HuH-7 (cell line): ENCODE data around the gene CDH23.

ENCODE experiments used
- DNase-seq: peaks from one replicate; pipeline ENCODE4 v3.0.0; 2011; ENCODE audit warnings: low spot score

Gene CDH23

DNA sequence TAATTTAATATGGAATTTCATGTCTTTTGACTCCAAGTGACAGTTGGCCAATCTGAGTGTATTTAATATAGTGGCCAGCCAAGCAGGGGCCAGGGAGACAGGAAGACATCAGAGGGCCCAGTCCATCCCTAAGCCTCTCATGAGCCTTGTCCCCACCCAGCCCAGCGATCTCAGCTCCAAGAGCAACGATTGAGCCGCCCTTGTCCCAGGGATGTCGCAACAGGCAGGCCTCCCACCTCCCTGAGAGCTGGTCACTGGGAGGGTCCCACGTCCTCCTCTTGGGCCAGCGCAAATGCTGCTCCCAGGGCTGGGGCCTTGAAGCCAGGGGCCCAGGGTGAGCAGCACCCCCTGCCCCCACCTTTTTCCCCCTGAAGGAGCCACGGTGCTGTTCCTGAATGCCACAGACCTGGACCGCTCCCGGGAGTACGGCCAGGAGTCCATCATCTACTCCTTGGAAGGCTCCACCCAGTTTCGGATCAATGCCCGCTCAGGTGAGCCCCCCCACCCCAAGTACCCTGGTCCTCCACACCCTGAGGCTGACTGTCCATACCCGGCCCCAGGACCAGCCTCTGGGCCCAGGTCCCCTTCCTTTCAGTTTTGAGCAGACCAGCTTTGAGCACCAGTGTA, 293.5 kb downstream of the CDH23 start:
- DNase-seq: no peak

DNA sequence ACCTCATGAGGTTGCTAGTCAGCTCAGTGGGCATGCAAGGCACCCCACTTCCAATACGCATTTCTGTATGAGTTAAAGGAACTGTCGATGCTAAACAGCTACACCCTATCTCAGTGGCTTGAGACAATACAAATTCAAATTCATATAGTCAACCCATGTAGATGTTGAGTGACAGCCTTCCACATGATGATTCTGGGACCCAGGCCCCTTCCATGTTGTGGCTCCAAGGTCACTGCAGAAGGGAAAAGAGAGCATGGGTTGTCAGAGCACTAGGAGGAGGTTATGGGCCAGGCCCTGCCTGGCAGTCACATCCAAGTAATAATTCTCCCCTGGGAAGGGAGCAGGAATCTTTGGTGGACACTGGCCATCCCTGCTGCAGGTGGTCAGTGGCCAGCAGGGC, 294.7 kb downstream of the CDH23 start:
- no peak for DNase-seq

DNA sequence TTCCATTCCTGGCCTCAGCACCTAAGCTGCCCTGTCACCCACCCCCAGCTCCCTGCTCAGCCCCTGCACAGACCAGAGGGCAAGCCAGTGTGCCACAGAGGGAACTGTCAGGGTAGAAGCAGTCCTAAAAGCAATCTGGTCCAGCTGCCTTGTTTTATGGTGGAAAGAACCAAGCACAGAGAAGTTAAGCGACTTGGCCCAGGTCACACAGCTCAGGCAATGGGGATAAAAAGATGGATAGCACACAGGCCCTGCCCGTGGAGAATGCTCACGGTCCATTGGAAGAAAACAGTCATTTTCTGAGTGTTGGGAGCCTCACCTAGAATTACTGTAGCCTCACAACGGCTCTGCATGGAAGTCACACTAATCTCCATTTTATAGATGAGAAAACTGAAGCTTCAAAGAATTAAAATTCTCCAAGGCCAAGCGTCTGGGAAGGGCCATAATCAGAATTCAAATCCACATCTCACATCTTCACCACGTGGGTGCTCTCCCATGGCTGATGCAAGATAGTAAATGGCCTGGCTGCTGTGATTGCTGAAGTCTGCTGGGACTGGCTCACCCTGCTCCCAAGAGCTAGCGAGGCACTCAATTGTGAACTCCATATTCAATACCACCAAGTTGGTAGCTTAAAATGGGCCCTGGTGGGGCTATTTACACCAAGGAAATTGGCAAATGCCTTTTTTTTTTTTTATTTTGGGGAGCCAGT, 296.0 kb downstream of the CDH23 start:
- no peak for DNase-seq

DNA sequence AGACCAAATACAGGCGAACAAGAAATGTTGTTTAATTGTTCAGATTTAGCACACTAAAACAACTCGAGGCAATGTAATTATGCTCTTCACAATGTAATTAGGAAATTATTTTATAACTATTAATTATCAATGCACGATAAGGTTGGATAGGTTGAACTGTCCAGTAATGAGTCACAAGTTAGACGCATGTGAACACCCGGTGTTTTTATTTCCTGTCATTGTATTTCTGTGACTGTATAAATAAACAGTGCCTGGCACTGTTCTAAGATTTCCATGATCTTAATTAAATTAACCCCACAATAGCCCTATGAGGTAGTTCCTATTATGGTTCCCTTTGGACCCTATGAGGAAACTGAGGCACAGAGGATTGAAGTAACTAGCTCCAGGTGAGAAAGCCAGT, 296.7 kb downstream of the CDH23 start:
- no peak for DNase-seq

DNA sequence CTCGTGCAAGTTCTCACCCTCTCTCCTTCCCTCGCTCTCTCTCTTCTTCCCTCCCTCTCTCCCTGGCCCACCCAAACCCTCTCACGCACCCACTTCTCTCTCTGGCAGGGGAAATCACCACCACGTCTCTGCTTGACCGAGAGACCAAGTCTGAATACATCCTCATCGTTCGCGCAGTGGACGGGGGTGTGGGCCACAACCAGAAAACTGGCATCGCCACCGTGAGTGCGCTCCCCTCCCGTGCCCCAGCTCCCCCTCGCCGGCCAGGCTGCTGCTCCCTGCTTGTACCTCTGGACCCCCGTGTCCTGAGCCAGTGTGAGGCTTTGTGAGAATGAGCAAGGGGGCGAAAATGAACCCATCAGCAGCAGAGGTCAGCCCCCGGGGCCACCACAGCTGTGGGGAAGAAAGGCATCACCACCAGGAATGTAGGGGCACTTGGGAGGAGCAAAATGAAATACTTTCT, 297.4 kb downstream of the CDH23 start:
- DNase-seq: no peak

DNA sequence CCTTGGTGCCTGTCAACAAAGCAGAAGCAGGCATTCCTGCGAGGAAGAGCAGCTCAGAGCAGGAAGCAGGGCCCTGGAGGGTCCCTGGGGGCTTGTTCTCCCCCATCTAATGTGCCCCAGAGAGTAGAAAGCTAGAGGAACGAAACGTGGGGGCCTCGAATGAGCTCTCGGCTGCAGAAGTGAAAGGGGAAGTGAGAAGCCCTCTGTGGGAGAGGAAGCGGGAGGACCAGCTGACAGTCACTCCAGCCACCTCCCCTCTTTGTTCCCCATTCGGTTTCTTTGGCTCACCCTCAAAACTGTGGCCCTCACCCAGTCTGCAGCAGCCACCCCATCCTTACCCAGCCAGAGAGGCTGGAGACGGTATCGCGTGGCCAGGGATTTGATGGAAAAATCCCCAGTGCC, 297.8 kb downstream of the CDH23 start:
- DNase-seq: no peak

DNA sequence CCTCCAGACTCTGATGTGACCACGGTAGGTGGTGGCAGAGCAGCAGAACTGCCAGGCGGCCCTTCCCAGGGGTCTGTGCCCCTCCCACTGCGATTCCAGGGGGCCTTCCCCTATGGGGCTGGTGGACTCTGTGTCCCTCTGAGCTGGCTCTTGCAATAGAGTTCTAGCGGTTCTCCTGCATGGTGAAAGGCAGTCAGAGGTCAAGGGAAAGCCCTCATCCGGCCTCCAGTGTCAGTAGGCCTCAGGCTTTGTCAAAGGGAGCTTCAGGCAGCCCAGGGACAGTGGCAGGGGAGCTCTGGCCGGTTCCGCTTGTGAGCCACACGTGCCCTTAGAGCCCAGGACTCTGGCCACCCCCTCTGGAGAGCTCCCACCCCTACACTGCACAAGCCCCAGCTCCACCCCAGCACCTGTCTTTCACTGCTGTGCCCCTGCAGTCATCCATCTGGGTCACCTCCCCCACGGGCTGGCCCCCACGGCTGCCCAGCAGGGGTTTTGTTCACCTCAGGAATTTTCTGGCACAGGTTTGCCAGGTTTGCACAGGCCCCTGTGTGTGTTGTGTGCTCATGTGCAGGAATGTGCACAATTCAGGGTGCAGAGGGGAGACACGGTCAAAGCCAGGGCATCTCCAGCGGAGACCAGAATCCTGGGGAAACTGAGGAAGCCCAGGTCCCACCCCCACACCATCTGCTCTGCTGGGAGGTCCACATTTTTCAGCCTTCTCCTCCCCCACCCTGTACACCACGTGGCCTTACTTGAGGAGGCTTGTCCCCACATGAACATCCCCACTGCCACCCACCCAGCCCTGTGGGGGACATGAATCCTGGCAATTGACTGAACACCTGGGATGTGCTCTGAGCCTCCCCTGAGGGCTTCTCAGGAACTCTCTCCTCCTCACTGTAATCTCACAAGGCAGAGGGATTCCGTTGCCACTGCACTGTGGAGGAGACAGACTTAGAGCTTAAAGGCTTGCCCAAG, 299.1 kb downstream of the CDH23 start:
- no peak for DNase-seq

DNA sequence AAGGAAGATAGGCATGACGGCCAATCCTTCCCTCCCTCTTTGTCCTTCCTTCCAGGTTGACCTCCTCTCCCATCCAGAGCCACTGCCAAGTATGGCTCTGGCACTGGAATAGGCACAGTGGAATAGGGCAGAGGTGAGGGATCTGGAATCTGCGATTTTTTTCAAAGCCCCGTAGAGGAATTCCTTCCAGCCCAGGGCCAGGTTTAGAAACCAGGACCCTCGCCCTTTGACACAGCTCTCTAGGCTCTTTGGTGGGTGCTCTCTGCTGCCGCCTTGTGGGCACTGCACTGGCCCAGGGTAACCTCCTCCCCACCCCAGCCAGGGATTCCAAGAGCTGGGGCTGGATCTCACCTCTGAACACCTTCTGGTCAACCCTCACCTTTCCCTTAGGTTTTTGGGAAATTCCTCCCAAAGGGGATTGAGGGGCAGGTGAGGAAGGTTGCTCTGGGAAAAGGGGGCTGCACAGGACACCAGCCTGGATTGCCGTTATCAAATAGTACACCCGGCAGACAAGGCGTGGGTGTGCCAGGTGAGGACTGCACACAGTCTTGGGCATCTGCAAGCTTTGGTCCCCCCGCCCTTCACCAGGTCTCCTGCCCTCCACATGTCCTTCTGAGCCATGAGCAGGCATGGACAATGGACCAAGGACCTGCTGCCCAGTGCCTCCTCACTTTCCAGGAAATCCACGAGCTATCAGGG, 300.1 kb downstream of the CDH23 start:
- peak; percentile 92 for DNase-seq

DNA sequence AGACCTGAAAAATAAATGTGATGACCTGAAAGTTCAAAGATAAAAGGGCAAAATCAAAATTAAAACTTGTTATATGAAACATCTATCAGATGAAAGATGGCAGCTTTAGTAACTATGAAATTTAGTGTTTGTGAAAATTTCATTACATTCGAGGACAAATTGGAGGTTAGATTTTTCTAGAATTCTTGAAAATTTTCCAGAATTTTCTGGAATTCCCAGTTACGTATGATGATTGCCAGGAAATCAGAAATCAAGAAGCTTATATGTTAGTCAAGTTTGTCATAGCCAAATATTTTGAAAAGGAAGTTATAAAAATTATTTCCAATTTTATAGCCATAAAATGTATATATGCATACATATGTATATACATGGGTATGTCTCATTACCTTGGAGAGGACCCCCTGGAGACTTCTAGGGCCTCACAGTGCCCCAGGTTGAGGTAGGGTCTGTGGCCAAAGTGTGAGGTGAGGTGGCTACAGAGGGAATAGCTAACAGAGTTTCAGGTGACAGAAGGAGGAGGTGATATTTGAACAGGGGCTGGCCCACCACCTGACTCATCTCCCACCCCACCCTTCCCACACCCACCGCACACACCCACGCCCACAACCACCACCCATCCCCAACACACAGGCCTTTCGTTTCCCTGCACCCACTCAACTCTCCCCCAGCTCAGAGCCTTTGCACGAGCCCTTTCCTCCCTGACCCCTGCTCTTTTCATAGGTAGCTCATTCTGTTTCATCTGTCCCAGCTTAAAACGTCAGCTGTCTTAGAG, 301.4 kb downstream of the CDH23 start:
- no peak for DNase-seq

DNA sequence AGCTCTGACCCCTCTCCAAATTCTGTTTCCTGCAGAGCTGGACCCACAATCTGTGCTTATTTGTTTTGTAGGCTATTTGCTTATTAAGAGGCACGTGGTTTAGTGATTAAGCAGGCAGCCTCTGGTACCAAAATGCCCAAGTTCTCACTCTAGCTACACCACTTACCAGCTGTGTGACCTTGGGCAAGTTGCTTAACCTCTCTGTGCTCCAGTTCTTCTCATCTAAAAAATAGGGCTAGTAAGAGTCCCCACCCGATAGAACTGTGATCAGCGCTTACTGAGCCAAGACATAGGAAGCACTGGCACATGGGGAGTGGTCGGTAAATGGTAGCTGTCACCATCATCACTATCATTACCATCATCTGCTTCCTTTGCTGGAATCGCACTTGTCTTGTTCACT, 302.0 kb downstream of the CDH23 start:
- no peak for DNase-seq

DNA sequence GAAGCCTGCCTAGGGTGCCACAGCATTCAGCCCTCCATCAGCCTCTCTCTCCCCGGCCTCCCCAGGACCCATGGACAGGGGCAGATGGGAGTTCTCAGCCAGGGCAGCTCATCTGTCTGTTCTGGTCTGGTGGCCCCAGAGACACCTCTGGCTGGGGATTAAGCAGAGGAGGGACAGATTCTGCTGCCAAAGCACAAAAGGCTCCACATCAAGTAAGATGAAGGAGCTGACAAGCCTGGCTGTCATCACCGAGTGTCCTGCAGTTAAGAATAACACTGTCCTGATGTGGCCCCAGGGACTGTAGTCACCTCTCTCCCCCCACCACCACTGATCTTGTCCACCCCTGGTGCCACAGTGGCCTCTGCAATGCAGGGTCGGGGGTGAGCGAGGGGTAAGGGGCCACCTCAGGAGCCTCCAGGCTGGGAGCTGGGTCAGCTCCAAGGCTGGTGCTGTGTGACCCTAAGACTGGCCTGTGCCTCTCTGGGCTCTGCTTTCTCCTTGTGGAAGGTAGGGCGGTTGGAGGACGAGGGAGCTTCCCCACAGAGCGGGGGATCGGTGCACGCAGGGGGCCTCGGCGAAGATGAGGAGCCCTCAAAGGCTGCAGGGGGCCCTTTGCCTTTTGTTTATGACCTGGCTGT, 304.1 kb downstream of the CDH23 start:
- no peak for DNase-seq

DNA sequence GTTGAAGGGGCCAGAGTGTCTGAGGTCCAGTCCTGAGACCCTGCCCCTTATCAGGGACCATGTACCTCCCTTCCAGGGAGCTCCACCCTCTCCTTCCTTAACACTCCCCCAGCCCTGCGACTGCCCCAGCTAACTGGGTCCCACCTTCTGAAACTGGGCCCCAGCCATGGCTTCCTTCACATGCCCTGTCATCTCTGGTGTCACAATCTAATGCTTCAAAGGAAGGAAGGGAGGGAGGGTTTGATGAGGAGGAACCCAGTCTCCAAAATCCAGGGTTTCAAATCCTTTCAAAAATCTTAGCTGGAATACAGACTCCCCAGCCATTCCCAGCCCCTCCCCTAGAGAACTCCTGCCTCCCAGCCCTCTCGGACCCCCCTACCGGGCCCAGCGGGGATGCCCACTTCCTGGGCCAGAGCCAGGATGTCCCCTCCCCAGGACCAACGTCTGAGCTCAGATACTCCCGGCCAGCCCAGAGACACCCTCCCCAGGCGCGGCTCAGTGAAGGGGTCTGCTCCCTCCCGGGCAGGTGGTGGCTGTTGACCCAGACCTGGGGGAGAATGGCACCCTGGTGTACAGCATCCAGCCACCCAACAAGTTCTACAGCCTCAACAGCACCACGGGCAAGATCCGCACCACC, 304.9 kb downstream of the CDH23 start:
- DNase-seq: no peak

DNA sequence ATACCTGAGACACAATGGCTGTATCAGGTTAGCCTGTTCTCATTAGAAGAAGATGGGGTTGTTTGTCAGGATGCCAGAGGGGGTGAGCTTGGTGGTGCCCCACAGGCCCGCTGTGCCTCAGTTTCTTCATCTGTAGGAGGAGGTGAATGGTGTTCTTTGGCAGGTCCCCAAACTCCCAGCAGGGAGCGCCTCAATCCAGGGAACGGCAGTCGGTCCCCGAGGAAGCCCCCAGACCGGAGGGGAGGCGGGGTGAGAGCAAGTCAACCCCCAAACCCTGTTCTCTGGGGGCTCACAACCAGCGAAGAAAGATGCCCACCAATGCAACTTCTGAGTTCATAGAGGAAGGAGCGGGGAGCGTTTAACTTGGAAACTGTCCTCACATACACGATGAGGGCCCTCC, 306.9 kb downstream of the CDH23 start:
- no peak for DNase-seq

DNA sequence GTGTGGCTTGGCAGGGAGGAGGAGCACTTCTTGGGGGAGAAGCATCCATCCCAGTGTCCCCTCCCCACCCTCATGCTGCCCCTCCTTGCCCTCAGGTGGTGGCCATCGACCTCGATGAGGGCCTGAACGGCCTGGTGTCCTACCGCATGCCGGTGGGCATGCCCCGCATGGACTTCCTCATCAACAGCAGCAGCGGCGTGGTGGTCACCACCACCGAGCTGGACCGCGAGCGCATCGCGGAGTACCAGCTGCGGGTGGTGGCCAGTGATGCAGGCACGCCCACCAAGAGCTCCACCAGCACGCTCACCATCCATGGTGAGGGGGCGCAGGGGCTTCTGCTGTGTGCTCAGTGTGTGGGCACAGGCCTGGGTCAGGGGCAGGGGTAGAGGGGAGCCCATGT, 308.1 kb downstream of the CDH23 start:
- no peak for DNase-seq

DNA sequence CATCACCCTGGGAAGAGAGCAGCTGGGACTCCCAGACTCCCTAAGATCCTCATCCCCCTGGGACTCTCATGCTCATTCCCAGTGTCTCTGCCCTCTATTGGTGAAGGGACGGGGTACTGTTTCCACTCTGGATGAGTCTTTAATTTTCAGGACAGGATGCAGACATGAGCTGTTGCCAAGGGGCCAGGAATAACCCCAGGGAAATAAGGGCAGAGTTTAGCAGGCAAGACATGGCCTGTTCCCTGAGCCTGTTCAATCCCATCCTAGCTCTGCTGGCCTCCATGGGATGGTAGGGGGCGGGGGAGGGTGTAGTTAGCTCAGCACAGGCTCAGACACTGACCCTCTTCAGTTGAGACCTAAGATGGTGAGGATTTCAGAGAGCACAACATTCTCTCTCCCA, 308.9 kb downstream of the CDH23 start:
- DNase-seq: no peak

DNA sequence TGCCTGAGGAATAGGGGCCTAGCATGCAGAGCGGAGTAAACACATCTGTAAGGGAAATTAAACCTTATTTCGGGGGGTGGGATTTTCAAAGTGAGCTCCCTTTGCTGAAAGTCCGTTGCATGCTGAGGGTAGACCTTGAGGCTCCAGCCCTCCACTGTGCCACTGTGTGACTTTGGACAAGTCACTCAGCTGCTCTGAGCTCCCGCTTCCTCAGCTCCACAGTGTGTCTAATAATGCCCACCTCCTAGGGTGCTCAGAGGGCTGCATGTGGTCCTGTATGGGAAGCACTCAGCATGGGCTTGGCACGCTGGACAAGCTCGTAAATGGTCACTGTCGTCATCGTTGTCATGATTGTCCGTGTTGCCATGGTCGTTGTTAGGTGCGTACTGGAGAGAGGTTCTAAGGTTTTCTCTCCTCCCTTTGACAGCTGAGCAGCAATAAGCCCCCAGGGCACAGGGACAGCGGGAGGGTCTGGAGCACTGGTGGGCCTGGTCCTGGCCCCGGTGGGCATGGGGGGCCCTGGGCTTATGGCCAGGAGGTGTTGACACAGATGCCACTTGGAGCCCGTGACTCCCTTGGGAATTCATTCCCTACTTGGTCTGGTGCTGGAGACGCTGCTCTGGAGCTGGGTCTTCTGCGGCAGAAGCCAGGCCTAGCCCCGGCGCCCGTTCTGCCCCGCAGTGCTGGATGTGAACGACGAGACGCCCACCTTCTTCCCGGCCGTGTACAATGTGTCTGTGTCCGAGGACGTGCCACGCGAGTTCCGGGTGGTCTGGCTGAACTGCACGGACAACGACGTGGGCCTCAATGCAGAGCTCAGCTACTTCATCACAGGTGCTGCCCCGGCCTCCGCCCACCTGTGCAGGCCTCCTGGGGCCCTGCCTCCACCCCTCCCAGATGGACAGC, 309.7 kb downstream of the CDH23 start:
- DNase-seq: no peak

DNA sequence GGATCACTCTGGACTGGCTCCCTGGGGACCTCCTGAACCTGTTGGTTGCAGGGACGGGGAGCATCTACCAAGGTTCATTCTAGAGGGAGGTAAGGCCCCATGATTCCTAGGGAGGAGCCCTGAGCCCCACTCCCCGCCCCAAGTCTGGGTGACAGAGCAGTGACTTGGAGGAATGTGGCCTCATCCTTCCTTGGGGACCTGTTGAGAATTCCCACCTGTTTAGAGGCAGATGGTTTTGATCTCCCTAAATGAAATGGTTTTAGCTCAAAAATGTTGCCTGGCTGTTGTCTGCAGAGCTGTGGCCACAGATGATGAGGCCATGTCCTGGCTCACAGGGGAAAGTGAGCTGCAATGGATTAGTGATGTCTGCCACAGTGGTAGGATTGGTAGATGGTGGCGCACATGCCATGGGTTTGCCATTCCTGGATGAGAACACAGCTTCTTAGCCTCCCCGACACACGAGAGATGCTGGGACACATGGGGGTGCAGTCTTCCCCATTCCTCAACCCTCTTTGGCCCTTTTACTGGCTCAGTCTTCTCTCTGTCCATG, 310.6 kb downstream of the CDH23 start:
- DNase-seq: no peak

DNA sequence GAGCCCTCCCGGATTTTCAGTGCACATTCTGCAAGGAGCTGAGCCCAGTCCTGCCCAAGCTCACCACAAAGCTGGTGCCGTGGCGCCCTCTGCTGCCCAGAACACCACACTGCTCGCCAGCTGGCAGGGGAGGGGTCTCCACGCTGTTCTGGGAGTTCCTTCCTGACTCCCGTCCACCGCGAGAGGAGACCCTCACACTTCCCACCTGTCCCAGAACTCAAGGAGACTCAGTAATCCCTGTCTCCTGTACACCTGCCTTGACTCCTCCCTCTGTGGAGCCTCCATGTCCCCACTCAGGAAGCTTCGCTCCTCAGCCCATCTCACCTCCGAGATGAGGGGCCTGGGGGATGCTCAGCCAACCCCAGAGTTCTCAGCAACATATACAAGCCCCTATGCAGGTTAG, 311.6 kb downstream of the CDH23 start:
- DNase-seq: peak; percentile 74
